NCI-H345 treated with DMSO at 0.1 percent for 48 hours (cell line): ENCODE data around the gene GALNTL6.
A peak's percentile ranks its signal among the peaks of the same experiment; 100 is the strongest.

Source experiments
- DNase-seq: peaks from one replicate; lab custom pipeline; 2025; ENCODE audit not compliant: unreplicated experiment; lab: John Stamatoyannopoulos, UW

Gene GALNTL6

DNA sequence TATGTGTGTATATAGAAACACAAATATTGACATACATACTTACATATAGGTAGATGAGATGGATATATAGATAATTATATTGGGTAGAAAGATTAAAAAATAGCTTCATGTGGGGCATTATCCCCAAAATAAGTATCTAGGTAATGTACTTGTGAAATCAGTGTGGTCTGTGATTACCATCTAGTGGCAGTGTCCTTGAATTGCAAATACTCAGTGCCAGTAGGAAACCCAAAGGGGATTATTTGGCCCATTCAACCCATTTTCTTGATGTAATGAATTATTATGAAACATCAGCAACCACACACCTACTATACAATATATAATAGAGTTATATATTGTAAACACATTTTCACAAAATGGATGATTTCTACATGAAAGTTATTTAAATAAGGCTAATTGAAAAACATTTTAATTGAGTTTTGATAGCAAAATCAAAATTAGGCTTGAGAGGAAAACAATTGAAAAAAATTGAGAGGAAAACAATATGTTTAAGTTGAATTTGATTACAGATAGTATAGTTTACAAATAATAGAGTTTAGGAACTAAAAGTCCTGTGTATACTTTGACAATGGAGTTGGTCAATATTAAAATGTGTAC, 389.4 kb downstream of the GALNTL6 start:
- DNase-seq, result peak; percentile 1

GRCh38 chr4:172207258-172207657, 394.1 kb downstream of the GALNTL6 start:
- DNase-seq, result no peak

DNA sequence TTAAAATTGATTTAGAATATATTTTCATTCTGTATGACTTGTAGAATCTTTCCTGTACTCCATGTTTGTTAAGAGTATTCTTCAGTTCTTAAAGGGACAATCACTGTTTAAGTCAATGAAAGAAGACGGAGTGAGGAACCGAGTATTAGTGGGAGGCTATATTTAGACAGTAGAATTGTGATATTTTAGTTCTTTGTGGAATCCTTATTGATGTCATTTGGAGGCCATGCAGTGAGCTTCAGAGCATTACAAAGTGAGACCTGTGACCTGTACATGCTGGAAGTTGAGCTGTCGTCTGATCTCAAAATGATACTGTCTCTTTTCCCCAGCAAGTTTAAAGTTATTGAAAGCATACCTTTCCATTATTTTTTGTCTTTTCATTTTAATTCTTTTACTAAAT, 394.7 kb downstream of the GALNTL6 start:
- DNase-seq, result no peak

- DNase-seq, result no peak
Measured at GRCh38 chr4:172220679-172221078, 407.5 kb downstream of the GALNTL6 start.

- no peak for DNase-seq
Measured at GRCh38 chr4:172225457-172225856, 412.3 kb downstream of the GALNTL6 start.

DNA sequence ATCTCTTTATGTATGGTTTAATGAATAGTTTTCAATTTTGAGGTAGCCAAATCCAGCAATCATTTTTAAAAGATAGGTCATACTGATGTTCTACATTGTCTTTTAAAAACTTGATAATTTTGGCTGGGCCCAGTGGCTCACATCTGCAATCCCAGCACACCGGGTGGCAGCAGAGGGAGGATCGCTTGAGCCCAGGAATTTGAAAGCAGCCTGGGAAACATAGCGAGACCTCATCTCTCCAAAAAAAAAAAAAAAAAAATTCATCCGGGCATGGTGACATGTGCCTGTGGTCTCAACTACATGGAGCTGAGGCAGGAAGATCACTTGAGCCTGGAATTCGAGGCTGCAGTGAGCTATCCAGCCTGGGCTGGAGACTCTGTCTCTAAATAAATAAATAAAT, 419.8 kb downstream of the GALNTL6 start:
- no peak for DNase-seq

DNA sequence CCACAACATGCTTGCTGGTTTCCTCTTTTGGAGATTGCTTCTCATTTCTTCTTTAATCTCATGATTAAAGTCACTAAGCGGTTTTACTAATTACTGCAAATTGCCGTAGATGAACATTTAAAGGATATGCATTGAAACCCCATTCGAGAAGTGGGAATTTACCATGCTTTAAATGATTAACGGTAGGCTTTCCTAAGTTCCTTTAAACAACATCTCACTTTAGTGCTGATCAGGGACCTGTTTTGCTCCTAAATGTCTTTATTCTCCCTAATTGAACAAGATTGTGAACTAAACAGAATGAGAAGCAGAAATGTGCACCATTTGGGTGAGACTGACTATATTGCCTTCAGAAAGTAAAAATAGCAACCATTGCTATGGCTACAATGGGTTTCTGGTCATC, 430.3 kb downstream of the GALNTL6 start:
- DNase-seq, result no peak

DNA sequence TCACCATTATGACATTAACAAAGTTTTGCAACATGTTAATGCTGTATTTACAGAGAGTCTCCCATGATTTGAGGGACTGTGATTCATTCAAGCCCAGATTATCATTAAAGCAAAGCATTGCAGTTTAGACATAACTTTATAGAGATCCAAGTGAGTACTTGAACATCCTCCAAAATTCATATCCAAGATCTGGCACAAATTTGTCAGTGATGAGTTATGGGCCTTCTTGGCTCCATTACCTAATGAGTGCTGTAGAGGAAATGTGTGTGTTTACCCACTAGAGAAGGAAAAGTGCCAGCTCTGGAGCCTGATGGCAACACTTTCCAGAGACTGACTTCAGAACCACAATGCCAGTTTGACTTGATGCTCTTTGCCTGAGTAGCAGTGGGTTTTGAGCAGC, 432.3 kb downstream of the GALNTL6 start:
- no peak for DNase-seq

DNA sequence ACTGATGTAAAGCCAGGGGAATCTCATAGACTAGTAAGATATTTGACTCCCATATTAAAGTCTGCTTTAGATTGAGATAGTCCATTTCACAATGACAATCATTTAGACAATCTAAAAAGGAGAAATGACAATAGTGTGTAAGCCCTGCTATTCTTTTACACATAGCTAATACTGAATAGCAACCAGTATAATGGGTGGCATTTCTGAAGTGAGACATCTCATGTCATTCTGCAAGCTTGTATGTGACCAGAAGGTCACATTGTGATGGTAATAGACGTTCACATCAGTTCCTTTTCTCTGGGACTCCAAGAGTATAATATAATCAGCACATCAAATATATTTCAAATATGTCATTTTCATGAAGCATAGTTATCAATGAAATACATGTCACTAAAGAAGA, 440.2 kb downstream of the GALNTL6 start:
- no peak for DNase-seq

GRCh38 chr4:172256820-172257219, 443.6 kb downstream of the GALNTL6 start:
- DNase-seq, result no peak

GRCh38 chr4:172270397-172270796, 457.2 kb downstream of the GALNTL6 start:
- peak; percentile 20 for DNase-seq

GRCh38 chr4:172287117-172287516, 473.9 kb downstream of the GALNTL6 start:
- DNase-seq, result no peak

- no peak for DNase-seq
Measured at GRCh38 chr4:172305698-172306097, 492.5 kb downstream of the GALNTL6 start.

DNA sequence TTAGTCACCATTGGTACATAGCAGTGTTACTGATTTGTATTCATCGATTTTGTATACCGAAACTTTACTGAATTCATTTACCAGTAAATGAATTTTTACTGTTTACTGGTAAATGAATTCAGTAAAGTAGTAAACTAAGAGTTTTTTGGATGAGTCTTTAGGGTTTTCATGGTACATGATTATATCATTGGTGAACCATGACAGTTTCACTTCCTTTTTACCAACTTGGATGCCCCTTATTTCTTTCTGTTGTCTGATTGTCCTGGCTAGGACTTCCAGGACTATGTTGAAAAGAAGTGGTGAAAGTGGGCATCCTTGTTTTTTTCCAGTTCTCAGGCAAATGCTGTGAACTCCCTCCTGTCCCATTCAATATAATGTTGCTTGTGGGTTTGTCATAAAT, 494.9 kb downstream of the GALNTL6 start:
- no peak for DNase-seq

DNA sequence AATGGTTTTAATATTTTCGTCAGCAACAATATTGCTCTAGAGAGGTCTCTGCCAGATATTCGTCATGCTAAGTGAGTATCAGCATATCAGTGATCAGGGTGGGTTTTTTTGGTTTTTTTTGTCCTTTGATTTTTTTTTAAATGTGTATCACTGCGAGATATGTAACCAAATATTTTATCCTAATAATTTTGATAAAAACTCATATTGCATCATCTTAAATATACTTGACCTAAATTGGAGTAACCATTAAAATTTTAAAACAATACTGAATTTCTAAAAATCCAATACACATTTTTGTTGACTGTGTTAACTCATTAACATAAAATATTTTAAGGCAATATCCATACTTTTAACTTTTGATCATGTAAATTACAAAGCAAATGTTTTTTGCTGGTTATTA, 498.5 kb downstream of the GALNTL6 start:
- no peak for DNase-seq

GRCh38 chr4:172323288-172323687, 510.1 kb downstream of the GALNTL6 start:
- no peak for DNase-seq

DNA sequence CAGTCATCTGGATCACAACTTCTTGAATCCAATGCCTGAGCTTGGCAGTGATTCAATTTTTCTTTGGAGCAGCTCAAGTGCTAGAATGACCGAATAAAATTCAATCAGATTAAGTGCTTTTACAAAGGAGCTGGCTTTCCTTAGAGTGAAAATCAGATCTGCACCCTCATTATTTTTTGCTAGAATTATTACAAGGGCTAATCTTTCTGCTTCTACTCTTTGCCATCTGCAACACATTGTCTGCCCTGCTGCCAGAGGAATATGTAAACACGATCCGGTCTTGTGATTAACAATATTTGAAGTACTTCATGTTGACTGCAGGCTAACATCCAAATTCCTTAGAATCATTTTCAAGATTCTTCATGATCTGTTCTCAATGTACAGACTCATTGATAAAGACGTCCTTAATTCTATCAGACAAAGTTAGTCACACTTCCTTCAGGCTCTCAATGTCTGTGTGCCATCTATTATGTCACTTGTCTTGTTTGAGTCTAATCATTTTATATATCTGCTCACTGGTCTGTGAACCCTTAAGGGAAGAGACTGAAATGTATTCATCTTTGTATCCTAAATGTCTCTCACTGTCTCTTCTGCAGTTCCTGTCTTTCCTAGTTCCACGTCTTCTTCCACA, 531.2 kb downstream of the GALNTL6 start:
- DNase-seq, result no peak

GRCh38 chr4:172348426-172348825, 535.2 kb downstream of the GALNTL6 start:
- DNase-seq, result no peak

DNA sequence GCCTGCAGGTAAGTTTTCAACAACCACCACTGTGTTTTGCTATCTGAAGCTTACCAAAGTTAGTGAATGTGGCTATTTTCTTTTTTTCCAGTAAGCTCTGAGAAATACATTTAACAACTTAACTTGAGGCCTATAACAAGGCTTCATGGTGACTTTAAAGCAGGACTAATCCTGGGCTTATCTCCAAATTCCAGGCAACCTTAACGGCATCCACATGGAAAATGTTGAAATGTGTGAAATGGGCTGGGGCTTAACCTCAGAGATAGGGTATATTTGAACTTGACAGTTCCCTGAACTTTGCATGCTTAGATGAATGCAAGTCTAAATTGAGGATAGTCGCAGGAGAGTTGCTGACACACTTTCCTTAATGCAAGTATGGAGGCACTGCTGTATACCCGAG, 539.2 kb downstream of the GALNTL6 start:
- no peak for DNase-seq

- DNase-seq, result no peak
Measured at GRCh38 chr4:172356016-172356415, 542.8 kb downstream of the GALNTL6 start.

DNA sequence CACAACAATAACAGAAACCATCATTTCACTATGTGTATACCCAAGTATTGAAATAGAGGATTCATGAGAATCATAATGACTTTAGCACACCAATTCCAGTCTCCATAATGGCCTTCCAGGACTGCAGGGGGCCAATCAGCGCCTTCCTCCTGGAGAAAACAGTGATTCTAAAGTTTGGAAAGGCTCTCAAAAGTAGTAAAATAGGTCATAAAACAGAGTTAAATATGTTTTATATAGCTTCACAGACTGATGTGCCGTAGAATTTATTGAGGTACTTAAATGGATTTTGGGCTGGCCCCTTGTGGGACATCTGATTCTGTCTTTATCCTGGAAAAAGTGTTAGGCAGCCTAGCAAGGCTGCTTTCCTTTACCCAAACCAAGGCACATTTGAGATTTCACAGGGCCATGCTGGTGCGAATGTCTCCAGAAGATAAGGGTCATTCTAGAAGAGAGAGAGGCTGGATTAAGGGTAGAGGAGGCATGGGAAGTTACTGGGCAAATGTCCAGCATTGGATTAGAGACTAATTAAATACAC, 543.9 kb downstream of the GALNTL6 start:
- no peak for DNase-seq

GRCh38 chr4:172362569-172362968, 549.4 kb downstream of the GALNTL6 start:
- no peak for DNase-seq

DNA sequence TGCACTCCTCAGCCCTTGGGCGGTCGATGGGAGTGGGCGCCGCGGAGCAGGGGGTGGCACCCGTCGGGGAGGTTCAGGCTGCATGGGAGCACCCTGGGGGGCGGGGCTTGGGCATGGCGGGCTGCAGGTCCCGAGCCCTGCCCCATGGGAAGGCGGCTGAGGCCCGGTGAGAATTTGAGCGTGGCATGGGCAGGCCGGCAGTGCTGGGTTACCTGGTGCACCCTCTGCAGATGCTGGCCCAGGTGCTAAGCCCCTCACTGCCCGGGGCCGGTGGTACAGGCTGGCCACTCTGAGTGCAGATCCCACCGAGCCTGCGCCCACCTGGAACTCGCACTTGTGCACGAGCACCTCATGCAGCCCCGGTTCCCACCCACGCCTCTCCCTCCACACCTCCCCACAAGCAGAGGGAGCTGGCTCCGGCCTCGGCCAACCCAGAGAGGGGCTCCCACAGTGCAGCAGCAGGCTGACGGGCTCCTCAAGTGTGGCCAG, 556.3 kb downstream of the GALNTL6 start:
- DNase-seq, result no peak
